ENCODE data around the gene UBALD1.

DNA sequence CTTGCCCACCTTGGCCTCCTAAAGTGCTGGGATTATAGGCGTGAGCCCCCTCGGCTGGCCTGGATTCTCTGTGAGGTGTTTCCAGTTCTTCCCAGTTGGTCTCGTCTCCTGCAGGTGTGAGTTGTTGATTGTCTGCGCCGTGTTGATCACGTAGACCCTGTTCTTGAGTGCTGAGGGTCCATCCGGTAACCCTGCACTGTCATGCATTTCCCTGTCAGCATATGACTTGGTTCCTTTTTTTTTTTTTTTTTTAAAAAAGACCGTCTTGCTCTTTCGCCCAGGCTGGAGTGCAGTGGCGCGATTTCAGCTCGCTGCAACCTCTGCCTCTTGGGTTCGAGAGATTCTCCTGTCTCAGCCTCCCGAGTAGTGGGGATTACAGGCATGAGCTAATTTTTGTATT is 27.2 kb upstream of the UBALD1 start:
- TF ChIP-seq, protein P1, sequence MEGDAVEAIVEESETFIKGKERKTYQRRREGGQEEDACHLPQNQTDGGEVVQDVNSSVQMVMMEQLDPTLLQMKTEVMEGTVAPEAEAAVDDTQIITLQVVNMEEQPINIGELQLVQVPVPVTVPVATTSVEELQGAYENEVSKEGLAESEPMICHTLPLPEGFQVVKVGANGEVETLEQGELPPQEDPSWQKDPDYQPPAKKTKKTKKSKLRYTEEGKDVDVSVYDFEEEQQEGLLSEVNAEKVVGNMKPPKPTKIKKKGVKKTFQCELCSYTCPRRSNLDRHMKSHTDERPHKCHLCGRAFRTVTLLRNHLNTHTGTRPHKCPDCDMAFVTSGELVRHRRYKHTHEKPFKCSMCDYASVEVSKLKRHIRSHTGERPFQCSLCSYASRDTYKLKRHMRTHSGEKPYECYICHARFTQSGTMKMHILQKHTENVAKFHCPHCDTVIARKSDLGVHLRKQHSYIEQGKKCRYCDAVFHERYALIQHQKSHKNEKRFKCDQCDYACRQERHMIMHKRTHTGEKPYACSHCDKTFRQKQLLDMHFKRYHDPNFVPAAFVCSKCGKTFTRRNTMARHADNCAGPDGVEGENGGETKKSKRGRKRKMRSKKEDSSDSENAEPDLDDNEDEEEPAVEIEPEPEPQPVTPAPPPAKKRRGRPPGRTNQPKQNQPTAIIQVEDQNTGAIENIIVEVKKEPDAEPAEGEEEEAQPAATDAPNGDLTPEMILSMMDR (IDR thresholded peaks at IDR 0.05): no peak
- no peak for TF ChIP-seq POLR2AphosphoS5 (IDR thresholded peaks at IDR 0.05; ENCODE audit: low read depth, low read length)
- TF ChIP-seq, protein P2, sequence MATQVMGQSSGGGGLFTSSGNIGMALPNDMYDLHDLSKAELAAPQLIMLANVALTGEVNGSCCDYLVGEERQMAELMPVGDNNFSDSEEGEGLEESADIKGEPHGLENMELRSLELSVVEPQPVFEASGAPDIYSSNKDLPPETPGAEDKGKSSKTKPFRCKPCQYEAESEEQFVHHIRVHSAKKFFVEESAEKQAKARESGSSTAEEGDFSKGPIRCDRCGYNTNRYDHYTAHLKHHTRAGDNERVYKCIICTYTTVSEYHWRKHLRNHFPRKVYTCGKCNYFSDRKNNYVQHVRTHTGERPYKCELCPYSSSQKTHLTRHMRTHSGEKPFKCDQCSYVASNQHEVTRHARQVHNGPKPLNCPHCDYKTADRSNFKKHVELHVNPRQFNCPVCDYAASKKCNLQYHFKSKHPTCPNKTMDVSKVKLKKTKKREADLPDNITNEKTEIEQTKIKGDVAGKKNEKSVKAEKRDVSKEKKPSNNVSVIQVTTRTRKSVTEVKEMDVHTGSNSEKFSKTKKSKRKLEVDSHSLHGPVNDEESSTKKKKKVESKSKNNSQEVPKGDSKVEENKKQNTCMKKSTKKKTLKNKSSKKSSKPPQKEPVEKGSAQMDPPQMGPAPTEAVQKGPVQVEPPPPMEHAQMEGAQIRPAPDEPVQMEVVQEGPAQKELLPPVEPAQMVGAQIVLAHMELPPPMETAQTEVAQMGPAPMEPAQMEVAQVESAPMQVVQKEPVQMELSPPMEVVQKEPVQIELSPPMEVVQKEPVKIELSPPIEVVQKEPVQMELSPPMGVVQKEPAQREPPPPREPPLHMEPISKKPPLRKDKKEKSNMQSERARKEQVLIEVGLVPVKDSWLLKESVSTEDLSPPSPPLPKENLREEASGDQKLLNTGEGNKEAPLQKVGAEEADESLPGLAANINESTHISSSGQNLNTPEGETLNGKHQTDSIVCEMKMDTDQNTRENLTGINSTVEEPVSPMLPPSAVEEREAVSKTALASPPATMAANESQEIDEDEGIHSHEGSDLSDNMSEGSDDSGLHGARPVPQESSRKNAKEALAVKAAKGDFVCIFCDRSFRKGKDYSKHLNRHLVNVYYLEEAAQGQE (IDR thresholded peaks at IDR 0.05; ENCODE audit: insufficient read depth in 1 of 2, low read depth in 2 of 2, low read length in 1 of 2): no peak

All from Panc1 (cell line).